Measurements from ENCODE around the gene PIP4K2B. TPM values are rescaled to one million over a fixed set of nuclear protein-coding genes. Genes with fewer than 3 reads are reported as not detected.
A peak's percentile ranks its signal among the peaks of the same experiment; 100 is the strongest.

PIP4K2B gene
- total and polyA plus RNA-seq, 2 donors (not counting 1 experiment from before 2014, with no cell fraction given): 24.0 to 42.9 TPM

DNA sequence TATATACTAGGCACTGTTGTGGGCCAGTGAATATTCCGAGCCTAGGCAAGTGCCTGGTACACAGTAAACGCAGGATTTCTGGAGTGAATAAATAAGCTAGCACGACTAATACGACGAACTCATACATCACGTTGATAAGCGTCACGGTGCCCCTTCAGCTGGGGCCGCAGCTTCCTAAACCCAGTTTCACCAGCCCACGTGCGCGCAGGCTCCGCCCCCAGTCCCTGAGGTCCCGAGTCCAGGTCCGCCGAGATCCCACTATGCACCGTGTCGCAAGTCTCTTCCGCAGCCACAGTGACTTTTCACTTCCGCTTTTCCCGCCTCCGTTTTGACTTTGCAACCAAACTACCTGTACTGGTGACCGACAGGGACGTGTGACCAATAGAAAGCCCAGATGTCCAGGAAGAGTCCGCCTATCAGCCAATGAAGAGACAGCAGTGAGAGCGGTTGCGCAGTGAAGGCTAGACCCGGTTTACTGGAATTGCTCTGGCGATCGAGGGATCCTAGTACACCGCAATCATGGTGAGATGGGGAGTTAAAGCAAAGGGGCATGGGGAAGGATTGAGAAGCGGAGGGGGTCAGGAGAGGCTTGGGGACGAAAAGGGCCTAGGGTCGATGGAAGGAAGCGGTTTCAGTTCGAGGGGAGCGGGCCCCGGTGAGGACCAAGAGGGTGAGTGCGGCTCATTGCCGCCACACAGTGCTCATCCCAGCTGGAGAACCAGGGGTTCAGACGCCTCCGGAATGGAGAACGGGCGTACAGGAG is 46.9 kb downstream of the PIP4K2B start, which contains the start of gene PSMB3:
PSMB3 (plus strand) TSS at position 434 of the 763 bp plus-strand sequence; CDS start at position 520, 86 bp downstream.
- peak; percentile 85 for ATAC-seq (ENCODE audit: low read depth)
- intact Hi-C loops (cut with micrococcal nuclease): loop anchor here (1.0 to 5.0 kb wide), 8 partner anchors 22 to 195 kb away; partner anchors contain the start of genes CISD3, CWC25, LASP1 and RPL23
- under 1% methylated on average over 44 of the region's 44 CpGs for WGBS (ENCODE audit: insufficient coverage)
- Histone ChIP-seq H3K27ac (ENCODE audit: low read length in 2 of 2) (peak within 1 kb of the TSS; percentile 88 to 95), H4K20me1 (ENCODE audit: control insufficient read depth, insufficient read depth, low read length, poor library complexity, severe bottlenecking) (peaks cover 42% of the 10 kb centered on the region), H3K4me3 (ENCODE audit: control extremely low read depth in 1 of 5, extremely low read depth in 1 of 5, insufficient read depth in 1 of 5, low read depth in 2 of 5, low read length in 4 of 5) (peak within 1 kb of the TSS; percentile 61 to 100 (median 97)), H3K4me1 (ENCODE audit: control insufficient read depth in 2 of 2, insufficient read depth in 2 of 2, low read length in 2 of 2) (peaks cover 48 to 57% of the 10 kb centered on the region in 2 donors), H3K9ac (ENCODE audit: low read length) (peak within 1 kb of the TSS; percentile 96), H3K27me3 (replicated peaks in 1 of 4; ENCODE audit: control extremely low read depth in 1 of 4, control insufficient read depth in 3 of 4, insufficient read depth in 4 of 4, low read length in 3 of 4) (peaks cover 0 to 37% (median 25%) of the 10 kb centered on the region in 4 experiments), H3K79me2 (ENCODE audit: control insufficient read depth, insufficient read depth, low read length) (peaks cover 48% of the 10 kb centered on the region), H2AFZ (ENCODE audit: insufficient read depth, low read depth, low read length, poor library complexity, severe bottlenecking) (peak within 1 kb of the TSS; percentile 98), H3K4me2 (replicated peaks; ENCODE audit: low read depth, low read length, poor library complexity, severe bottlenecking) (peak within 1 kb of the TSS; percentile 79), H3K36me3 (replicated peaks in 1 of 2; ENCODE audit: control extremely low read depth in 1 of 2, control insufficient read depth in 1 of 2, extremely low read depth in 1 of 2, insufficient read depth in 2 of 2, low read length in 1 of 2) (peaks cover 0 to 22% of the 10 kb centered on the region in 2 experiments), H3K9me3 (ENCODE audit: control extremely low read depth in 1 of 3, control insufficient read depth in 2 of 3, insufficient read depth in 1 of 3, low read length in 2 of 3) (peaks cover 0 to 9% (median 0%) of the 10 kb centered on the region in 3 donors)
- ChIA-PET POLR2A (interaction anchor here (0.5 to 1.5 kb wide), 11 partner anchors 10 to 1008 kb away, joined by 3 to 10 read pairs (median 4); partner anchors contain the start of genes CISD3, CWC25, MLLT6 and PIP4K2B), CTCF (interaction anchor here (0.6 to 2.6 kb wide), 11 partner anchors 17 to 401 kb away, joined by 3 to 10 read pairs (median 4); partner anchors contain the start of genes CISD3 and LASP1)
- Mint-ChIP-seq H3K9me3 (ENCODE audit: insufficient read depth) (no peaks in the 10 kb centered on the region), H3K27ac (peak within 1 kb of the TSS; percentile 93), H3K4me3 (peak within 1 kb of the TSS; percentile 94), H3K4me1 (peaks cover 45% of the 10 kb centered on the region), H3K27me3 (peaks cover 21% of the 10 kb centered on the region)
- no peak for TF ChIP-seq CTCF (IDR thresholded peaks at IDR 0.05)
- TF ChIP-seq EZH2 (IDR thresholded peaks at IDR 0.05; ENCODE audit: borderline replicate concordance, insufficient read depth, low read depth, low read length, poor library complexity, severe bottlenecking): no peak
- DNase-seq: peak; percentile 100

Measured in B cell (primary cell).